Measurements from ENCODE around the gene CILP2. TPM values are rescaled to one million over a fixed set of nuclear protein-coding genes. Genes with fewer than 3 reads are reported as not detected.

Gene CILP2
- polyA plus RNA-seq, 1 experiment = 0.77 TPM

GRCh38 chr19:19507354-19507753 is 30.7 kb upstream of the CILP2 start:
- Histone ChIP-seq H3K27me3 (ENCODE audit: control insufficient read depth, insufficient read depth, low read length) (no peaks in the 10 kb centered on the region), H3K36me3 (ENCODE audit: control insufficient read depth, insufficient read depth, low read length) (peaks cover 19% of the 10 kb centered on the region), H3K4me3 (ENCODE audit: low read depth, low read length) (no peak overlapping the region)
- CTCF ChIA-PET = interaction anchor here (6.2 kb wide), 1 partner anchor 17 kb away, joined by 29 read pairs; no protein-coding TSS in a partner anchor
- no peak for DNase-seq (ENCODE audit: low read depth)
- POLR2A ChIA-PET = no interaction called here
- TF ChIP-seq CTCF (IDR thresholded peaks at IDR 0.05; ENCODE audit: insufficient read depth, low read depth, low read length) = no peak

DNA sequence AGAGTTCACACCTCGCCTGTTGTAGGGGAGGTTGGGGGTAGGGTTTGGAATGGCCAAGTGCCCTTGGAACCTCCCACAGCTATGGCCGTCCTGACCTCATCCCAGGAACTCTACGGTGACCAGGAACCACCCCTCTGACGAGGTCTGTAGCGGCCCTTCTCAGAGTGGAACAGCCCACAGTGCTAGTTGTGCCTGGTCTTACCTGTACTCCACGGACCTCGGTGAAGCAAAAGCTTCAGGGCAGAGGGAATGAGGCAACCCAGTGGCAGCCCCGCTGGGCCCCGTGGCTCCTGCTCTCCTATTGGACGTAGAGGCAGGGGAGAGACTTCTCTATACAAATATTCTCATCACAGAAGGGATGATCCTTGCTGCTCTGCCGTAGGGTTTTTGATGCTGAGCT is 29.8 kb upstream of the CILP2 start:
- CTCF ChIA-PET = interaction anchor here (0.7 to 6.2 kb wide), 2 partner anchors 18 to 137 kb away, joined by 3 to 29 read pairs; no protein-coding TSS in a partner anchor
- POLR2A ChIA-PET = no interaction called here
- no peaks in the 10 kb centered on the region for H3K27me3 ChIP-seq (ENCODE audit: control insufficient read depth, insufficient read depth, low read length)
- H3K36me3 ChIP-seq (ENCODE audit: control insufficient read depth, insufficient read depth, low read length) = peaks cover 17% of the 10 kb centered on the region
- no peak overlapping the region for H3K4me3 ChIP-seq (ENCODE audit: low read depth, low read length)
- no peak for DNase-seq (ENCODE audit: low read depth)
- TF ChIP-seq CTCF (IDR thresholded peaks at IDR 0.05; ENCODE audit: insufficient read depth, low read depth, low read length) = no peak

- Histone ChIP-seq H3K4me3 (ENCODE audit: low read depth, low read length) (no peak overlapping the region), H3K36me3 (ENCODE audit: control insufficient read depth, insufficient read depth, low read length) (peaks cover 9% of the 10 kb centered on the region), H3K27me3 (ENCODE audit: control insufficient read depth, insufficient read depth, low read length) (no peaks in the 10 kb centered on the region)
- CTCF ChIA-PET = interaction anchor here (0.6 to 6.2 kb wide), 3 partner anchors 20 to 85 kb away, joined by 3 to 29 read pairs (median 3); no protein-coding TSS in a partner anchor
- no peak for DNase-seq (ENCODE audit: low read depth)
- no peak for TF ChIP-seq CTCF (IDR thresholded peaks at IDR 0.05; ENCODE audit: insufficient read depth, low read depth, low read length)
- POLR2A ChIA-PET = no interaction called here
Measured at GRCh38 chr19:19510432-19510831, 27.6 kb upstream of the CILP2 start.

DNA sequence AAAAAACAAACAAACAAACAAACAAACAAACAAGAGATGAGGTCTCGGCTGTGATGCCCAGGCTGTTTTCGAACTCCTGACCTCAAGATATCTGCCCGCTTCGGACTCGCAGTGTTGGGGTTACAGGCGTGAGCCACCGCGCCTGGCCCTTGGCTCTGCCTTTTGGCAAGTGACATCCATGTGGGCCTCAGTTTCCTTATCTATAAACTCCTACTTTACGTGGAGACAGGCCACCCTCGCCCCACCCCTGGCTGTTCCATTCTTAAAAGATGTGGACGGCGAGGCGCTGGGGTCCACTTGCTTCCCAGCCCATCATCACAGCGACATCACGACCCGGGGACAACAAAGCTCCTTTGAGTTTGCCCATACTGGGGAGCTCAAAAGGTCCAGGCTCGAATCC is 24.4 kb upstream of the CILP2 start:
- no peak for DNase-seq (ENCODE audit: low read depth)
- ChIA-PET CTCF (interaction anchor here (1.3 kb wide), 1 partner anchor 153 kb away, joined by 4 read pairs; no protein-coding TSS in a partner anchor), POLR2A (no interaction called here)
- H3K27me3 ChIP-seq (ENCODE audit: control insufficient read depth, insufficient read depth, low read length) = no peaks in the 10 kb centered on the region
- TF ChIP-seq CTCF (IDR thresholded peaks at IDR 0.05; ENCODE audit: insufficient read depth, low read depth, low read length) = no peak
- no peak overlapping the region for H3K4me3 ChIP-seq (ENCODE audit: low read depth, low read length)
- H3K36me3 ChIP-seq (ENCODE audit: control insufficient read depth, insufficient read depth, low read length) = no peaks in the 10 kb centered on the region

DNA sequence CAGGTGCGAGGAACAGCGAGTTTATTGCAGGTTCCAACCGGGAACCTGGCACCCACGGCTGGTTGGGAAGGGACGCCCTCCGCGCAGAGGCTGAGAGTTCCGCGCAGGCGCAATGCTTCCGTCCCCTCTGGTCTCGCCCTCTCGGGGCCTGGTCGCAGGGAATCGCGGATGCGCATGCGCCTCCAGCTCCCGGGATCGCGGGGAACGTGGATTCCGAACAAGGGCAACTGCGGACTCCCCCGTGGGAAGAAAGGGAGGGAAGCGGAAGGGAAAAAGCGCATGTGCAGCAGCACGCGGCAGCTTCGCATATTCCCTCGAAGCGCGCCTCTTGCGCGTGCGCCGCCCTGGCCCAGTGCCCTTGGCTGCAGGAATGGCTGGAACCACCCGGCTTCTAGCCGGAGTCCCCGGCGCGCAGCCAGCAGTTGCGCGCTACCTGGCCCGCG is 23.8 kb upstream of the CILP2 start:
- H3K4me3 ChIP-seq (ENCODE audit: low read depth, low read length) = no peak overlapping the region
- no peak for TF ChIP-seq CTCF (IDR thresholded peaks at IDR 0.05; ENCODE audit: insufficient read depth, low read depth, low read length)

More for the DNA sequence above, 23.8 kb upstream of the CILP2 start:
- H3K36me3 ChIP-seq (ENCODE audit: control insufficient read depth, insufficient read depth, low read length) = peaks cover 2% of the 10 kb centered on the region; the same call in 1 of the 2 replicates
- ChIA-PET POLR2A (no interaction called here), CTCF (interaction anchor here (1.3 kb wide), 1 partner anchor 154 kb away, joined by 4 read pairs; no protein-coding TSS in a partner anchor)
- no peaks in the 10 kb centered on the region for H3K27me3 ChIP-seq (ENCODE audit: control insufficient read depth, insufficient read depth, low read length)
- DNase-seq (ENCODE audit: low read depth) = no peak

Data from BJ (cell line).